ENCODE results near the gene ADGRL2.
"Not testable (repeated sequence)": the region's sequence is repeated elsewhere in the genome, so short reads cannot be mapped to it uniquely, and the experiment has no call there.

The ADGRL2 gene

GRCh38 chr1:81848880-81849682 is 48.3 kb downstream of the ADGRL2 start:
- no peak for DNase-seq (ENCODE audit: low spot score)

GRCh38 chr1:81850031-81850430 is 49.3 kb downstream of the ADGRL2 start:
- DNase-seq (ENCODE audit: low spot score) = no peak

GRCh38 chr1:81850495-81850894 is 49.8 kb downstream of the ADGRL2 start:
- DNase-seq (ENCODE audit: low spot score) = no peak

- DNase-seq (ENCODE audit: low spot score) = no peak
Measured at GRCh38 chr1:81851217-81851616, 50.5 kb downstream of the ADGRL2 start.

GRCh38 chr1:81852961-81853360 is 52.2 kb downstream of the ADGRL2 start:
- no peak for DNase-seq (ENCODE audit: low spot score)

- no peak for DNase-seq (ENCODE audit: low spot score)
Measured at GRCh38 chr1:81867235-81867634, 66.5 kb downstream of the ADGRL2 start.

GRCh38 chr1:81869307-81869706 is 68.6 kb downstream of the ADGRL2 start:
- no peak for DNase-seq (ENCODE audit: low spot score)

- not testable (repeated sequence) for DNase-seq (ENCODE audit: low spot score)
Measured at GRCh38 chr1:81871091-81871490, 70.4 kb downstream of the ADGRL2 start.

GRCh38 chr1:81873946-81874345 is 73.2 kb downstream of the ADGRL2 start:
- no peak for DNase-seq (ENCODE audit: low spot score)

GRCh38 chr1:81874461-81874860 is 73.7 kb downstream of the ADGRL2 start:
- DNase-seq (ENCODE audit: low spot score) = no peak

GRCh38 chr1:81874940-81875339 is 74.2 kb downstream of the ADGRL2 start:
- no peak for DNase-seq (ENCODE audit: low spot score)

- DNase-seq (ENCODE audit: low spot score) = no peak
Measured at GRCh38 chr1:81876901-81877733, 76.4 kb downstream of the ADGRL2 start.

- no peak for DNase-seq (ENCODE audit: low spot score)
Measured at GRCh38 chr1:81877940-81878339, 77.2 kb downstream of the ADGRL2 start.

- DNase-seq (ENCODE audit: low spot score) = no peak
Measured at GRCh38 chr1:81878538-81878937, 77.8 kb downstream of the ADGRL2 start.

- DNase-seq (ENCODE audit: low spot score) = no peak
Measured at GRCh38 chr1:81880781-81881180, 80.0 kb downstream of the ADGRL2 start.

- DNase-seq (ENCODE audit: low spot score) = no peak
Measured at GRCh38 chr1:81885291-81885690, 84.6 kb downstream of the ADGRL2 start.

- not testable (repeated sequence) for DNase-seq (ENCODE audit: low spot score)
Measured at GRCh38 chr1:81886292-81886691, 85.6 kb downstream of the ADGRL2 start.

GRCh38 chr1:81887421-81888144 is 86.8 kb downstream of the ADGRL2 start:
- no peak for DNase-seq (ENCODE audit: low spot score)

GRCh38 chr1:81889166-81889565 is 88.4 kb downstream of the ADGRL2 start:
- DNase-seq (ENCODE audit: low spot score) = no peak

- DNase-seq (ENCODE audit: low spot score) = no peak
Measured at GRCh38 chr1:81894867-81895266, 94.1 kb downstream of the ADGRL2 start.

- DNase-seq (ENCODE audit: low spot score) = no peak
Measured at GRCh38 chr1:81899214-81899821, 98.6 kb downstream of the ADGRL2 start.

GRCh38 chr1:81907575-81907974 is 106.8 kb downstream of the ADGRL2 start:
- no peak for DNase-seq (ENCODE audit: low spot score)

All from D341Med (cell line).